GM12865 (cell line): ENCODE data around the gene DCAF6.

Experiments used
- DNase-seq: peaks from one replicate; pipeline ENCODE4 v3.0.0; 2010; ENCODE audit warnings: low read depth
- H3K4me3 ChIP-seq: 2 replicates; pipeline ENCODE4 v1.5.1; 2011; ENCODE audit warnings: mild to moderate bottlenecking, low read depth, low read length, control low read depth
- CTCF ChIP-seq: IDR thresholded peaks from 2 replicates; pipeline ENCODE4 v1.5.1; 2011; ENCODE audit warnings: low read length, control low read depth, low read depth, inconsistent platforms; ENCODE audit not compliant: insufficient read depth; ENCODE audit errors: missing control alignments

The DCAF6 gene

GRCh38 chr1:168091063-168091462, 154.6 kb downstream of the DCAF6 start:
- no peak overlapping the region for H3K4me3 ChIP-seq
- TF ChIP-seq CTCF: no peak
- no peak for DNase-seq

DNA sequence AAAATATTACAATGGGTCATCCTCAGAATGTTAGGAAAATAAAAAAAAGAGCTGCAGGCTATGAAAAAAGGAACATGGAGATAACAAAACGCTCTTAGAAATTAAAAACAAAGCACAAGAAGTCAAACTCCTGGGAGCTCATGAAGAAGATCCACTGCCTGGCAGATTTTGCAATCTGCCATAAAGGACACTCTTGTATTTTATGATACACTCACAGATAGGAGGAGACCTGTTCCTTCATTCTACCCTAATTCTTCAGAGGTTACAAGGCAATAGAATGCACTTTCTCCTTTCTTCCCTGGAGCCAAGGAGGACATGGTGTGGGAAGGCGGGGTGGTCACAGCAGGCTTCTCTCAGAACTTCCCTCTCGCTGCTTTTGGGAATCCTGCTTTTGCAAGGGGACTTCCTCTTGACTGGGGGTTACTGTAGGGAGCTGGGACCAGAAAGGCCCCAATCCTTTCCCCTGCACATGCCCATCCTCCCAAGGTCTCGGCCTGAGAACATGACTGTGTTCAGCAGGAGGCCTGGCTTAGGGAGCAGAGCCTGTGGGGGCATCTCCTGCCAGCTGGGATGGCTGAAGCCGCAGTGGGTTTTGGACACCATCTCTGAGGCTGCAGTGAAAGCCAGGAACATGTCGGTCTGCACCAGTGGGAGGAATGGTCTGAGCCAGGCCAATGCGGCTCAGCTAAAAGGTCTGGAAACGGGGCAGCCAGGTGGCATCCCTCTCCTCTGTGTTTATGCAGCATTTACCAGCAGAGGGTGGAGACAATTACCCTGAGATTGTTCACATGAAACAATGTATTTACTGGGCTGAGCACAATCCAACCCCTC, 155.5 kb downstream of the DCAF6 start:
- TF ChIP-seq CTCF: no peak
- DNase-seq: no peak
- no peak overlapping the region for H3K4me3 ChIP-seq

DNA sequence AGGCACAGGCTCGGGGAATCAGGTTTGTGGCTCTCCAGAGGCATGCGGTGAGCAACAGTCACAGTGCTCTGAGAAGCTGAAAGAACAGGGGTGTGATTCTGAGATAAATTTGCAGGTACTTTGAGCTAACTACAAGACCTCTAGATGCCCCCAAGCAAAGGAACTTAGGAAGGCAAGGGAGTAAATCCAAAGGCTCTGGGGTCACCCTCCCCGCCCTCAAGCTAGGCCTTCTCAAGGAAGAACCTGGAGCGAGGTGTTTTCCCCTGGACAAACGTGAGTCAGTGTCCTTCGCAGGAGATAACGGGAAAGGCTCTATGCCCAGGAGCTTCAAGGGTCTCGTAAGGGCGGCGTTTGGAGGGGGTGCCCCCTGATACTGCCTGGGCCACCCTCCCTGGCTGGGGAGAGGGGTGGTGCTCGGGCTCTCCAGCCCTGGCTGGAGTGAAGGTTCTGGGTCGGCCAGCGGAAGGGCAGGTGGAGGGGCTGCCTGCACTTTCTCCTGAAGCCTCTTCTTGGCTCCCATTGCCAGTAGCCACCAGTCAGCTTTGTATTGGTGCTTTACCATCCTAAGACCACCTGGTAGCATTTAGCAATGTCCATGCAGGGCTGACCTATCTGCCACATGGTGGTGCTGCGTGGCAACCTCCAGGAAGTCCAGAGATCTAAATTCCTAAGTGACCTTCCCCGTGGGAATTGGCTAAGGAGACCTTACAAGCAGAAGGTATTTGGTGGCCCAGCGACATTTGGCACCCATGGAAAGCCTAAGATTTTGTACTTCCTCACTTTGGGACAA, 156.3 kb downstream of the DCAF6 start:
- no peak for DNase-seq
- no peak overlapping the region for H3K4me3 ChIP-seq
- TF ChIP-seq CTCF: peak; percentile 2

DNA sequence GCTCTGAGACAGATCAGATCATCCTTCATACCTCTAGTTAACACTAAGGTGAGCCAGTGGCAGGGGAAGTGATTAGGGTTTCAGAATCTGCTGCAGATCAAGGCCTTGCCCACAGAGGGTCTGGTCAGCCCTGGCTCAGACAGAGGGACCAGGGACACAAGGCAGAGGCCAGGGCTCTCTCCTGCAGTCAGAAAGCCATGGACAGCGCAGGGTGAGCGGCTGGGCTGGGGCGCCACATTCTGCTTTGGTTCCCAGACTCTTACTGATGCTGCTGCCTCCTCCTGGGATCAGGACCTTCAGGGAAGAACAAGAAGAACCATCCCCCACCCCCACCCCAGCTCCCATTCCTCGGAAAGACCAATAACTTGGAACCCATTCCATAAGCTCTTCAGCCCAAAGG, 157.1 kb downstream of the DCAF6 start:
- no peak for DNase-seq

GRCh38 chr1:168095476-168095875, 159.0 kb downstream of the DCAF6 start:
- no peak overlapping the region for H3K4me3 ChIP-seq
- TF ChIP-seq CTCF: no peak
- no peak for DNase-seq

More for the DNA sequence above, 157.1 kb downstream of the DCAF6 start:
- no peak overlapping the region for H3K4me3 ChIP-seq
- no peak for TF ChIP-seq CTCF

- TF ChIP-seq CTCF: no peak
- H3K4me3 ChIP-seq: no peak overlapping the region
- DNase-seq: no peak
These were observed 160.0 kb downstream of the DCAF6 start for GRCh38 chr1:168096296-168097165.
